AG04449 (cell line): ENCODE results near the gene BTBD2.
A peak's percentile ranks its signal among the peaks of the same experiment; 100 is the strongest.

Experiments
- CTCF ChIA-PET: fragments of 350-600 bp; formaldehyde crosslinking; extraction: SDS; loops from one replicate; lab custom pipeline; 2021; ENCODE audit warnings: antibody characterized with exemption; lab: Yijun Ruan, JAX
- POLR2A ChIA-PET: fragments of 400-600, 350-600 bp; formaldehyde crosslinking; extraction: SDS; loops from one replicate; lab custom pipeline; 2020; ENCODE audit warnings: antibody characterized with exemption, inconsistent platforms; lab: Yijun Ruan, JAX
- DNase-seq: peaks from one replicate; pipeline ENCODE4 v3.0.0-alpha.2; 2010; ENCODE audit warnings: low read depth, low spot score
- H3K4me3 ChIP-seq: 2 replicates; pipeline ENCODE4 v1.5.1; 2011; ENCODE audit warnings: low read depth, mild to moderate bottlenecking, control low read depth, low read length
- CTCF ChIP-seq: IDR thresholded peaks from one replicate; pipeline ENCODE4 v1.5.1; 2011; ENCODE audit warnings: mild to moderate bottlenecking, moderate library complexity, low read length, control low read depth, inconsistent platforms; ENCODE audit not compliant: insufficient read depth; ENCODE audit errors: missing control alignments

The BTBD2 gene

GRCh38 chr19:2022289-2022688 is 6.8 kb upstream of the BTBD2 start:
- ChIA-PET CTCF (interaction anchor here (0.9 to 1.4 kb wide), 2 partner anchors 47 to 48 kb away, joined by 3 to 4 read pairs; no protein-coding TSS in a partner anchor), POLR2A (no interaction called here)
- DNase-seq: no peak
- TF ChIP-seq CTCF: no peak
- no peak overlapping the region for H3K4me3 ChIP-seq

- H3K4me3 ChIP-seq: no peak overlapping the region
- no peak for DNase-seq
- no peak for TF ChIP-seq CTCF
- ChIA-PET CTCF (interaction anchor here (0.8 to 5.0 kb wide), 6 partner anchors 8 to 134 kb away, joined by 3 to 56 read pairs (median 10); no protein-coding TSS in a partner anchor), POLR2A (no interaction called here)
Observed at GRCh38 chr19:2021453-2022140, 6.1 kb upstream of the BTBD2 start.

GRCh38 chr19:2018752-2019151 is 3.2 kb upstream of the BTBD2 start:
- ChIA-PET CTCF (interaction anchor here (0.7 to 5.0 kb wide), 21 partner anchors 10 to 95 kb away, joined by 3 to 56 read pairs (median 9); partner anchors contain the start of genes MKNK2 and MOB3A), POLR2A (no interaction called here)
- TF ChIP-seq CTCF: no peak
- DNase-seq: no peak
- H3K4me3 ChIP-seq: no peak overlapping the region

GRCh38 chr19:2016041-2016807 is 710 bp upstream of the BTBD2 start:
- ChIA-PET CTCF (interaction anchor here (0.9 to 5.0 kb wide), 3 partner anchors 12 to 75 kb away, joined by 3 to 56 read pairs (median 4); no protein-coding TSS in a partner anchor), POLR2A (no interaction called here)
- H3K4me3 ChIP-seq: peak overlapping the region; percentile 56
- DNase-seq: peak; percentile 26
- TF ChIP-seq CTCF: no peak

- H3K4me3 ChIP-seq: peak overlapping the region; percentile 74
- no peak for DNase-seq
- POLR2A ChIA-PET: no interaction called here
- TF ChIP-seq CTCF: no peak
- CTCF ChIA-PET: no interaction called here
Observed at GRCh38 chr19:2014731-2015607, 545 bp downstream of the BTBD2 start.
